HFFc6 (cell line): ENCODE data around the gene TNFSF11. TPM values are rescaled to one million over a fixed set of nuclear protein-coding genes. Genes with fewer than 3 reads are reported as not detected.

ENCODE experiments used
- DNase-seq: peaks from one replicate; pipeline ENCODE4 v3.0.0-alpha.2; 2018
- H3K27ac Mint-ChIP-seq: 2 replicates; pipeline ENCODE4 v1.8.0; 2020; ENCODE audit warnings: mild to moderate bottlenecking, mixed read lengths
- H3K27me3 Mint-ChIP-seq: 2 replicates; pipeline ENCODE4 v1.8.0; 2021; ENCODE audit warnings: mild to moderate bottlenecking, moderate library complexity, mixed read lengths; ENCODE audit not compliant: insufficient read depth
- H3K36me3 Mint-ChIP-seq: 2 replicates; pipeline ENCODE4 v1.8.0; 2021; ENCODE audit warnings: low read depth, mixed read lengths
- H3K4me1 Mint-ChIP-seq: 2 replicates; pipeline ENCODE4 v1.8.0; 2020; ENCODE audit warnings: low read depth, mixed read lengths
- H3K4me3 Mint-ChIP-seq: 2 replicates; pipeline ENCODE4 v1.8.0; 2020; ENCODE audit warnings: mild to moderate bottlenecking, moderate library complexity, mixed read lengths
- H3K9me3 Mint-ChIP-seq: 2 replicates; pipeline ENCODE4 v1.8.0; 2020; ENCODE audit warnings: mild to moderate bottlenecking, mixed read lengths
- total RNA-seq, 6 experiments: library from RNA; stranded (reverse); fragmentation: NEBNext Ultra II Directional; extraction: Animal tissue kit (Norgen Biotek cat#: 25700); gene quantifications; 2 replicates in 1 of 6; 3 replicates in 5 of 6; pipeline ENCODE4 v1.2.3, GENCODE V29; 2021
- TF ChIP-seq, protein P1 (sequence below): fragments of 200-600 bp; sonication (generic); IDR thresholded peaks from 2 replicates; pipeline ENCODE4 v1.5.0; 2021; ENCODE audit warnings: antibody characterized with exemption, mild to moderate bottlenecking

Gene TNFSF11
- total RNA-seq, 6 experiments from 2014 or later = not detected

DNA sequence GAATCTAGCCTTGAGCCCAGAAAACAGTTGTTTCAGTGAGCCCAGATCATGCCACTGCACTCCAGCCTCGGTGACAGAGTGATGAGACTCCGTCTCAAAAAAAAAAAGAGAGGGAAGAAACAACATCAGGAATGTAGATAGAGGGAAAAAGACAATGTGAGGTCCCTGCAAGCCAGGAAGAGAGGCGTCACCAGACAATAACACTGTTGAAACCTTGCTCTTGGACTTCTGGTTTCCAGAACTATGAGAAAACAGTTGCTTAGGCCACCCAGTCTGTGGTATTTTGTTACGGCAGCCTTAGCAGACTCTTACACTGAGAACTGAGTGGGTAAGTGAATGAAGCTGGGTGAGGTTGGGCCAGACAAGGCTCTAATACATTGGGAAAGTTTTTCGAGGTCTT is 64.1 kb downstream of the TNFSF11 start:
- no peak for DNase-seq
- TF ChIP-seq, protein P1, sequence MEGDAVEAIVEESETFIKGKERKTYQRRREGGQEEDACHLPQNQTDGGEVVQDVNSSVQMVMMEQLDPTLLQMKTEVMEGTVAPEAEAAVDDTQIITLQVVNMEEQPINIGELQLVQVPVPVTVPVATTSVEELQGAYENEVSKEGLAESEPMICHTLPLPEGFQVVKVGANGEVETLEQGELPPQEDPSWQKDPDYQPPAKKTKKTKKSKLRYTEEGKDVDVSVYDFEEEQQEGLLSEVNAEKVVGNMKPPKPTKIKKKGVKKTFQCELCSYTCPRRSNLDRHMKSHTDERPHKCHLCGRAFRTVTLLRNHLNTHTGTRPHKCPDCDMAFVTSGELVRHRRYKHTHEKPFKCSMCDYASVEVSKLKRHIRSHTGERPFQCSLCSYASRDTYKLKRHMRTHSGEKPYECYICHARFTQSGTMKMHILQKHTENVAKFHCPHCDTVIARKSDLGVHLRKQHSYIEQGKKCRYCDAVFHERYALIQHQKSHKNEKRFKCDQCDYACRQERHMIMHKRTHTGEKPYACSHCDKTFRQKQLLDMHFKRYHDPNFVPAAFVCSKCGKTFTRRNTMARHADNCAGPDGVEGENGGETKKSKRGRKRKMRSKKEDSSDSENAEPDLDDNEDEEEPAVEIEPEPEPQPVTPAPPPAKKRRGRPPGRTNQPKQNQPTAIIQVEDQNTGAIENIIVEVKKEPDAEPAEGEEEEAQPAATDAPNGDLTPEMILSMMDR = no peak
- peaks cover 11% of the 10 kb centered on the region for H3K27me3 Mint-ChIP-seq
- no peaks in the 10 kb centered on the region for H3K4me1 Mint-ChIP-seq
- no peak overlapping the region for H3K4me3 Mint-ChIP-seq
- no peaks in the 10 kb centered on the region for H3K36me3 Mint-ChIP-seq
- no peak overlapping the region for H3K27ac Mint-ChIP-seq
- H3K9me3 Mint-ChIP-seq = no peaks in the 10 kb centered on the region; the same call in 1 of the 2 replicates

DNA sequence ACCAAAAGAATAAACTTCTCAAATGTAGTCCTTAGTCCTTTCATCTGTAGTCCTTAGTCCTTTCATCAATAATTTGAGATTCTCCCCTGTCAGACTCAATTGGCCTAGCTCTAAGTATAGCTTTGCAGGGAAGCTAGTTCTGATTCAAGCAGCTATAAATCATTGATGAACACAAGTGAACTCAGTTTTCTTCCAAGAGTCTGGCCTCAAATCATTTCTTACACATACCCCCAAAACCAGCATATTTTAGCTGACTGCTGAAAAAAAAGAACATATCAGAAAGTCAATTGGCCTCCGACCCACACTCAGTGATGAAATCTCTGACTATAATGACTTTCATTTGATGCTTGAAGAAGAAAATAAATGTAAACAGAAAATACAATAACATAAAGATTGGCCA is 64.9 kb downstream of the TNFSF11 start:
- Mint-ChIP-seq H3K36me3 (no peaks in the 10 kb centered on the region), H3K27me3 (peaks cover 10% of the 10 kb centered on the region), H3K4me3 (no peak overlapping the region), H3K27ac (no peak overlapping the region), H3K9me3 (no peaks in the 10 kb centered on the region; the same call in 1 of the 2 replicates), H3K4me1 (no peaks in the 10 kb centered on the region)
- TF ChIP-seq, protein P1 = no peak
- DNase-seq = no peak

DNA sequence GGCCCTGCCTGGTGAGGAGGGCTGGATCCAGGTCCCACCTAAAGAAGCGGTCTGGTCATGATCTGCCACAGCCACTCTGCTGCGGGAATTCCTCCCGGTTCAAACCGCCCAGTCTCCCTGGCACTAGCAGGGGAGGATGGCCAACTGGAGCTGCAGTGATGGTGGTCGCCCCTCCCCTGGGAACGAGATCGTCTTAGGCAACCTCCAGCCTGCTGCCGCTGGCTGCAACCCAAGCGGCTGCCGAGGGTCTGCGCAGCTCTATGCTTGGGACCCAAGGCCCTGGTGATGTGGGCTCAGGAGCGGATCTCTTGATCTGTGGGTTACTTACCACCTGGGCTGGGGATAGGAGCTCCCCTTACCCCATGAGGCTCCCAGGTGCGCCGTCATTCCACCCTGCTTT is 69.1 kb downstream of the TNFSF11 start:
- Mint-ChIP-seq H3K9me3 (no peaks in the 10 kb centered on the region; the same call in 1 of the 2 replicates), H3K4me3 (no peak overlapping the region), H3K36me3 (no peaks in the 10 kb centered on the region)

DNA sequence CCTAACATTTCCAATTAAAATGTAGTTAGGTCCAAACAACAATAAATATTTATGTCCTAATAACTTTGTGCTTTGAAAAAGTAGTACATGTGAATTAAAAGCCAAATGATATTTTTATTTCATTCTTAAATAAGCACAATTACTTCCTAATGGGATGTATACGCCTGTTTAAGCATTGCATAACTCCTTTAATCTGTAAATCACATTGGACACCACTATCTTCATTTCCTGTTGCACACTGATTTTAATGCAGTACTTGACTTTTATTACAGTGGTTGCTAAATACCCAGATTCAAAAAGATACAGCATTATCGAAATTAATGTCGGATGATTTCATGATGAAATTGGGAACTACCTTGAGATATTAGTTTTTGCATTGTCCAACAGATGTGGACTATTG is 70.9 kb downstream of the TNFSF11 start:
- H3K27me3 Mint-ChIP-seq = peaks cover 9% of the 10 kb centered on the region
- TF ChIP-seq, protein P1 = no peak
- no peak for DNase-seq
- no peak overlapping the region for H3K27ac Mint-ChIP-seq
- H3K9me3 Mint-ChIP-seq = no peaks in the 10 kb centered on the region; the same call in 1 of the 2 replicates
- no peaks in the 10 kb centered on the region for H3K36me3 Mint-ChIP-seq
- no peaks in the 10 kb centered on the region for H3K4me1 Mint-ChIP-seq
- no peak overlapping the region for H3K4me3 Mint-ChIP-seq

More for the DNA sequence above, 69.1 kb downstream of the TNFSF11 start:
- Mint-ChIP-seq H3K27me3 (peaks cover 8% of the 10 kb centered on the region), H3K27ac (no peak overlapping the region), H3K4me1 (no peaks in the 10 kb centered on the region)
- TF ChIP-seq, protein P1 = no peak
- DNase-seq = no peak

DNA sequence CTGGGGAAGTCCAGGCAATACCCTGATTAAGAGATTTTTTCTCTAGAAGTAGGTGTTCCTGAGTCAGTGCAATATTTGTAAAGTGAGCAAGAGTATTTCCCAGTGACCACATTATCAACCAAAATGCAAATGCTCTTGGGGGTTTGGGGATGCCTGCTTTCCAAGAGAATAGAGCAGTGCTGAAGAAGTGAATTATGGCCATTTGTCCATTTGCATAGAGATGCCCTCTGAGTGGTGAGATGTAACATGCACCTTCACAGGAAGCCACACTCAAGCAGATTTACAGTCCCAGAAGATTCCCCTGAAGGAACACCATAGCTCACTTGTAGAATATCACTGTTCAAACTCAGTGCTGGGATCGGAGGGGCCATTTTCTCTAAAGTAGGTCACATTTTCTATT is 71.8 kb downstream of the TNFSF11 start:
- Mint-ChIP-seq H3K27ac (no peak overlapping the region), H3K36me3 (no peaks in the 10 kb centered on the region), H3K9me3 (no peaks in the 10 kb centered on the region; the same call in 1 of the 2 replicates), H3K27me3 (peaks cover 11% of the 10 kb centered on the region), H3K4me3 (no peak overlapping the region), H3K4me1 (no peaks in the 10 kb centered on the region)
- DNase-seq = no peak
- TF ChIP-seq, protein P1 = no peak

DNA sequence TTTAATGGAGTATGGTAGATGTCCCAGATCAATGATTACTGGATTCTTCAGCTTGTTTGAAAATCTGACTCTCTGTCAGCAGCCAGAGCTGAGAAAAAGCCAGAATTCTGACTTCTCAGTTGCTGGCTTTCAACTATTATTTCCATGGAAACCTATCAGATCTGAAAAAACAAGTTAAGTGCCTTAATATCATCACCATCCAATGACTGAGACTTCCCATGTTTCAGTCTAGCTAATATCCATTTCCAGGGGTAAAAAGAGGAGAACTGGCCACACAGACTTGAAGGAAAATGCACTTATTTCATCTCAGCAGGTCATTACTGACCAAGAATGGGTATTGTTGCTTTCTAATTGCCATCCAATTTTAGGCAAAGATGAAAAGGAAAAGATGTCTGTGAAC is 75.2 kb downstream of the TNFSF11 start:
- TF ChIP-seq, protein P1 = no peak
- no peak for DNase-seq
- no peaks in the 10 kb centered on the region for H3K36me3 Mint-ChIP-seq
- no peak overlapping the region for H3K27ac Mint-ChIP-seq
- H3K4me3 Mint-ChIP-seq = no peak overlapping the region
- H3K4me1 Mint-ChIP-seq = no peaks in the 10 kb centered on the region
- no peaks in the 10 kb centered on the region for H3K9me3 Mint-ChIP-seq
- H3K27me3 Mint-ChIP-seq = peaks cover 4% of the 10 kb centered on the region; the same call in 1 of the 2 replicates
